ENCODE results near the gene TRIM34.

DNA sequence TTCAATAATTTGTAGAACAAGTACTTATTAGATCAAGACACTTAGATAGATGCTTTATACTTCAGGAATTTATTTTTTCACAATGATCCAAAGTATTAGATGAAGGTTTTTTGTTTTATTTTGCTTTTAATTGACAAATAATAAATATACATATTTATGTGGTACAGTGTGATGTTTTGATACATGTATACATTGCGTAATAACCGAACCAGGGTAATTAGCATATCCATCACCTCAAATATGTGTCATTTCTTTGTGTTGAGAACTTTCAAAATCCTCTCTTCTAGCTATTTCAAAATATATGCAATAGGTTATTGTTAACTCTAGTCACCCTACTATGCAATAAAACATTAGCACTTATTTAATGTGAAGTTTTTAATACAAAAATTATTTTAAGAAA is 38.7 kb downstream of the TRIM34 start:
- TF ChIP-seq CTCF (IDR thresholded peaks at IDR 0.05) (no peak), POLR2A (IDR thresholded peaks at IDR 0.05) (no peak)

Measured in adrenal gland (tissue), 5 donors.